ACC112 (cell line): ENCODE measurements around the gene OSBPL2.

ENCODE experiments used
- H2AFZ ChIP-seq: fragments of 200-600 bp; sonication (generic); one replicate; pipeline ENCODE4 v1.6.0; 2017; ENCODE audit warnings: antibody characterized with exemption, low read length; ENCODE audit not compliant: unreplicated experiment
- H3K27ac ChIP-seq: fragments of 200-600 bp; sonication (generic); 2 replicates; pipeline ENCODE4 v1.5.1; 2014; ENCODE audit warnings: low read depth, mild to moderate bottlenecking, antibody characterized with exemption, low read length, moderate library complexity
- H3K27me3 ChIP-seq: fragments of 200-600 bp; sonication (generic); 2 replicates; pipeline ENCODE4 v1.6.1; 2014; ENCODE audit warnings: mild to moderate bottlenecking, antibody characterized with exemption, low read length, moderate library complexity, mixed read lengths; ENCODE audit not compliant: insufficient read depth
- H3K36me3 ChIP-seq: fragments of 200-600 bp; sonication (generic); 2 replicates; pipeline ENCODE4 v1.6.1; 2016; ENCODE audit warnings: mild to moderate bottlenecking, antibody characterized with exemption, low read length, moderate library complexity, mixed read lengths; ENCODE audit not compliant: insufficient read depth
- H3K4me1 ChIP-seq: fragments of 200-600 bp; sonication (generic); one replicate; pipeline ENCODE4 v1.6.1; 2016; ENCODE audit warnings: low read length, mixed read lengths; ENCODE audit not compliant: insufficient read depth, unreplicated experiment, control insufficient read depth
- H3K4me3 ChIP-seq: fragments of 200-600 bp; sonication (generic); 2 replicates; pipeline ENCODE4 v1.5.1; 2014; ENCODE audit warnings: mild to moderate bottlenecking, low read depth, low read length
- H3K79me2 ChIP-seq: fragments of 200-600 bp; sonication (generic); one replicate; pipeline ENCODE4 v1.6.0; 2016; ENCODE audit warnings: low read length; ENCODE audit not compliant: control insufficient read depth, unreplicated experiment, insufficient read depth

The OSBPL2 gene

DNA sequence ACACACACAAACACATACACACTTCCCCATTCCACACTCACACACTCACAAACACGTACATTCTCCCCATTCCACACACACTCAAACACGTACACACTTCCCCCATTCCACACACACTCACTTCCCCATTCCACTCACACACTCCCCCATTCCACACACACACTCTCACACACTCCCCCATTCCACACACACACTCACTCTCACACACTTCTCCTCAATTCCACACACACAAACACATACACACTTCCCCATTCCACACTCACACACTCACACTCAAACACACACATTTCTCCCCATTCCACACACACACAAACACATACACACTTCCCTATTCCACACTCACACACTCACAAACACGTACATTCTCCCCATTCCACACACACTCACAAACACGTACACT lies 8.7 kb upstream of the OSBPL2 start:
- Histone ChIP-seq H3K79me2 (no peaks in the 10 kb centered on the region), H2AFZ (no peak overlapping the region), H3K4me1 (no peaks in the 10 kb centered on the region), H3K27me3 (peaks cover 29% of the 10 kb centered on the region), H3K27ac (no peak overlapping the region), H3K36me3 (no peaks in the 10 kb centered on the region), H3K4me3 (no peak overlapping the region)

DNA sequence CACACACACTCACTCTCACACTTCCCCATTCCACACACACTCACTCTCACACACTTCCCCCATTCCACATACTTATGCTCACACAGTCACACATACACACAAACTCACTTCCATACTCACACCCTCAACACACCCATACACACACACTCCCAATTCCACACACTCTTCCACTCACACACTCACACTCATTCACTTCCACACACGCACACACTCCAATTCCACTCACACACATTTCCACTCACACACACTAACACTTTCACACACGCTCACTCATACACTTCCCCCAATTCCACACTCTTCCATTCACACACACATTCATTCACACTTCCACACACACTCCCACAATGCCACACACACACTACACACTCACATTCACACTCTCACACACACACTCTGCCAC lies 8.0 kb upstream of the OSBPL2 start:
- no peak overlapping the region for H2AFZ ChIP-seq
- H3K79me2 ChIP-seq = no peaks in the 10 kb centered on the region

DNA sequence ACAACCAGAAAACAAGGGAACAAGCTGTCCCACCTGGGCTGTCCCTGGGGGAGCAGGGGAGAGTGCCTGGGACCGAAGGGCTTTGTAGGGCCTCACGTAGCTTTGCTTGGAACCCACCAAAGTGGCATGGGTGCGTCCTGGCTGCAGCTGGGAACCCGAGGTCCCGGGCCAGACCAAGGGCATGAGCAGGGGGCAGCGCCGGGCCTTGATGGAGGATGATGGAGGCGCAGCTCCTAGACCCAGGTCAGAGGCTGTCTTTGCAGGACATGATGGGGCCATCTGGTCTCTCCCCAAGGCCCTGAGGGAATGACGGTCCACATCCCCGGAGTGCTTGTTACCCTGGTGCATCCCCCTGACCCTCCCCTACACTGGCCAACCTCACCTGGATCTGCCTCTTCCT lies 7.6 kb upstream of the OSBPL2 start:
- H3K4me3 ChIP-seq = no peak overlapping the region

More for the DNA sequence above, 8.0 kb upstream of the OSBPL2 start:
- no peak overlapping the region for H3K4me3 ChIP-seq
- no peak overlapping the region for H3K27ac ChIP-seq
- no peaks in the 10 kb centered on the region for H3K4me1 ChIP-seq
- no peaks in the 10 kb centered on the region for H3K36me3 ChIP-seq
- peaks cover 23% of the 10 kb centered on the region for H3K27me3 ChIP-seq

DNA sequence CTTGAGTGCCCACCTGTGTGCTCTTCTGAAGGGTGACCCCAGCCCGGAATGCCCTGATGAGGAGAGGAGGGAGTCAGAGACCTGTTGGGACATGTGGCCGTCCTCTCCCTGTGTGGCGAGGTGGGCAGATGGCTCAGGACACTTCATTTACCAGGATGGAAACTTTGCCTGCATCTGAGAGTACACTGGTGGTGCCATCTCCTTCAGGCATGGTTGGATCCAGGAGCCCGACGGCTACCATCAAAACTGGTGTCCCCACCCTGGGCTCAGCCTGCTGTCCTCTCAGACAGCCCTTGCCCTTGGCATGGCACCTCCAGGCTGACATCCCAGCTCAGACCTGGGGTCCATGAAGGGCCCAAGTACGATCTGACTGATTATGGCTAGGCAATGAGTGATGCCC lies 7.0 kb upstream of the OSBPL2 start:
- H3K36me3 ChIP-seq = no peaks in the 10 kb centered on the region
- no peak overlapping the region for H3K4me3 ChIP-seq
- H2AFZ ChIP-seq = no peak overlapping the region
- H3K27ac ChIP-seq = no peak overlapping the region
- peaks cover 14% of the 10 kb centered on the region for H3K27me3 ChIP-seq
- H3K4me1 ChIP-seq = no peaks in the 10 kb centered on the region
- H3K79me2 ChIP-seq = no peaks in the 10 kb centered on the region

More for the DNA sequence above, 7.6 kb upstream of the OSBPL2 start:
- Histone ChIP-seq H3K79me2 (no peaks in the 10 kb centered on the region), H3K36me3 (no peaks in the 10 kb centered on the region), H2AFZ (no peak overlapping the region), H3K27ac (no peak overlapping the region), H3K4me1 (no peaks in the 10 kb centered on the region), H3K27me3 (peaks cover 19% of the 10 kb centered on the region)

DNA sequence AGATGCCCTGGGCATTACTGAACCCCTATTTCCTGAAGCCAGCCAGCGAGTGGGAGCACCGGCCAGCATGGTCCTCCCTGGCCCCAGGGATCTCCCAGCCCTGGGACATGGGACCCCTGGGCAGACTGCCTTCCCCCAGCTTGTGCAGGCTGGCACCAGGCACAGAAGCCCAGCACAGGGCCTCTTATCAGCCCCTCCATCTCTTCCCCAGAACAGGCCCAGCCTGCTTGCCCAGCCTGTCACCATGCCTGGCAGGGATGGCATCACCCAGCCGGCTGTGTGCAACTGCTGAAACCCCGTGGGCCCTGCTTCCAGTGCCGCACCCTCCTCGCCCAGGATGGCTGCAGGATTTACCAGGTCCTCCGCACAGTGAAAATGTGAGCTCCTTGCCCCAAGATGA lies 6.1 kb upstream of the OSBPL2 start:
- no peak overlapping the region for H2AFZ ChIP-seq
- peaks cover 5% of the 10 kb centered on the region for H3K27me3 ChIP-seq
- no peak overlapping the region for H3K27ac ChIP-seq

DNA sequence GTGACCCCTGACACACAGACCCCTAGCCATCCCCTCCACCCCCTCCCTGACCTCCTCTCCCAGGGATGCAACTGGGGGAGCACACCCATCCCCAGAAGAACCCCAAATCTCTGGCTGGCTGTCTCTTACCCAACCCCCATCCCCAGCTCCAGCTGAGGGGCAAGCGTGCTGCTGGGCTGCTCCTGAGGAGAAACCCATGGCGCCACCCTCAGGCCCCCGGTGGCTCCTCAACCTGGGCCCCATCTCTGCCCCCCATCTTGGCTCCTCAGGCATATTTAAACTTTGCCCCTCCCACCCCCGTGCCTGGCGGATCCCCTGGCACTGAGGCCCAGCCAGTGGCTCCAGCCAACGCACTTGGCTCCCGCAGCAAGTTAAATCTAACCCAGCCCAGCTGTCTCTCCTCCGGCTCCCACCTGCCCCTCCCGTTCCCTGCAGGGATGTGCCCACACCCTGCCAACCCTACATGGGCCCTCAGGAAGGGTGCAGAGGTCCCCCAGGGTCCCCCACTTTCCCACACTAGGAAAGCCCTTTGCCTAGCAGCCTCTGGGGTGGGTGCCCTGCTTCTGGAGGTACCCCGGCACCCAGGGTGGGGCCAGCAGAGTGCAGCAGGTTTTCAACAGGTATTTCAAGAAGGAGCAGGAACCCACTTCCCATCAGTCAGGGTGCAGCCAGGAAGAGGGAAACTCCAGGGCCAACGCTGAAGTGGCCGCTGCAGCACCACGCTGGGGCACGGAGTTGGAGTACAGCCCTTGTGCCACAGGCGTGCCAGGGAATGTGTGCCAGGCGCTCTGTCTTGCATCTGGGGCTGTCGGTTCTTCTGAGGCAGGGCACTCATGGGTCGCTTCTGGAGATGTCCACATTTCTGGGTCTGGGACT lies 5.3 kb upstream of the OSBPL2 start:
- H3K79me2 ChIP-seq = no peaks in the 10 kb centered on the region
- no peak overlapping the region for H2AFZ ChIP-seq
- H3K4me1 ChIP-seq = peaks cover 4% of the 10 kb centered on the region
- no peaks in the 10 kb centered on the region for H3K27me3 ChIP-seq
- no peaks in the 10 kb centered on the region for H3K36me3 ChIP-seq
- no peak overlapping the region for H3K4me3 ChIP-seq
- H3K27ac ChIP-seq = no peak overlapping the region

More for the DNA sequence above, 6.1 kb upstream of the OSBPL2 start:
- H3K4me3 ChIP-seq = no peak overlapping the region
- no peaks in the 10 kb centered on the region for H3K36me3 ChIP-seq
- H3K4me1 ChIP-seq = no peaks in the 10 kb centered on the region
- no peaks in the 10 kb centered on the region for H3K79me2 ChIP-seq

DNA sequence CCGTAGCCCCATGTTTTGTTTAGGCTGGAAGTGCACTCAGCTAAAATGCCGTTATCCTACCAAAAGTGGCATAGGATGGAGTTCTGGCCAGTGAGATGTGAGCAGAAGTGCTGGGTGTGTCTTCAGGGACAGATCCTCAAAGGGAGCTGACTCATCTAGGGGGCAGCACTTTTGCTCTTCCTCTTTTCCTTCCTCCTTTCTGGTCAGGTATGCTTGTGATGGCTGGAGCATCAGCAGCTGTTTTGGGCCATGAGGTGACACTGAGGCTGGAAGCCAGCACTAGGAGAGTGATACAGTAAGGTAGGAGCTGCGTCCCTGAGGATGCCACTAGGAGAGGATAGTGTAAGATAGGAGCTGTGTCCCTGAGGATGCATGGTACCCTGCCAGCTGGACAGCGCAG lies 4.6 kb upstream of the OSBPL2 start:
- Histone ChIP-seq H3K79me2 (peaks cover under 1% of the 10 kb centered on the region), H3K36me3 (no peaks in the 10 kb centered on the region), H3K4me3 (no peak overlapping the region), H3K27ac (no peak overlapping the region), H2AFZ (no peak overlapping the region), H3K4me1 (peaks cover 4% of the 10 kb centered on the region), H3K27me3 (no peaks in the 10 kb centered on the region)

DNA sequence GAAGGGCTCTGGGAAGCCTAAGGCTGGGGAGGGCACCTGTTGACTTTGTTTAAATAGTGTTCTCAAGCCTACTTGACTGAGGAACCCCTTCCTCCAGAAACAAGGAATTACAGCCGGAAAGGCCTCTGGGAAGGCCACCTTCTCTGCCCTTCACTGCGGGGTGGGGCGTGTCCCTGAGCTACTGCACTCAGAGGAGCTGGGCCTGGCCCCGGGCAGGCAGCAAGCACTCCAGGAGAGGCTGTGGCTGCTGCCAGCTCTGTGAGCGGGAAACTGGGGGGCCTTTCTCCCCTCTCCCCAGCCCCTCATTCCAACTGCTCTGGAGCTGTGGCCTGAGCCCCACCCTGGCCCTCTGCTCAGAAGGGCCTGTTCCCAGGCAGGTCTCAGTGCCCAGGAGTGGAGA lies 4.0 kb upstream of the OSBPL2 start:
- Histone ChIP-seq H2AFZ (no peak overlapping the region), H3K27me3 (no peaks in the 10 kb centered on the region), H3K36me3 (no peaks in the 10 kb centered on the region), H3K27ac (no peak overlapping the region), H3K4me1 (peaks cover 4% of the 10 kb centered on the region), H3K79me2 (peaks cover 7% of the 10 kb centered on the region), H3K4me3 (no peak overlapping the region)

DNA sequence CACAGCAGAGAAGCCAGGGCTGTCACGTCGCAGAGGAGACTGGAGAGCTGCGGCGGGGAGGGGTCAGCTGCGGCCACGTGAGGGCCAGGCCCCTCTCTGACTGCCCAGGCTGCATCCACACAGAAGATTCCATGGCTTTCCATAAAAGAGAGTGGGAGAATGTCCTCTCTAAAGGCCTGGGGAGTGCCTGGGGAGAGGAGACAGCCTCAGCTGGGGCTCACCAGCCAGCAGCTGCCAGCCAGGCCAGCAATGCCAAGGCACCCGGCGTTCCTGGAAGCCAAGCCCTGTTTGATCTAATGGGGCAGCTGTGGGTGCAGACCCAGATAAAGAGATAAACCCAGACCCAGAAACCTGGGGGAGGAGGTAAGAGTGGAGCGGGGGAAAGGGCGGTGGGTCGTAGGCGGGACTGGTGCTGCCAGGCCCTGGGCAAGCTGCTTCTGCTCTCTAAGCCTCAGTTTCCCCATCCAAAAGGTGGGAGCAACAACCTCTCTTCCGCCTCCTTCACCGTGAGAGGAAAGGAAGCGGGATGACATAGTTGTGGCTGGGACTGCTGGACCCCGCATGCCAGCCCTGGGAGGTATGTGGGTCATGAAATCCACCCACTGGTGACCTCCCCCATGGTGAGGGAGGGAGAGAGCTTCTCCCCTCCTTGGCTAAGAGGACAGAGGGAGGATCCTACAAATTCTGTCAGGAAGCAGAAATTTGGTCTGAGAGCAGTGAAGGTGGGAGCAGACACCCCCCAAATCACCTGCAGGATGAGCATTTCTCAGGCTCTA lies 3.1 kb upstream of the OSBPL2 start:
- Histone ChIP-seq H3K79me2 (peaks cover 16% of the 10 kb centered on the region), H3K27me3 (no peaks in the 10 kb centered on the region), H2AFZ (no peak overlapping the region), H3K27ac (no peak overlapping the region), H3K4me1 (peaks cover 4% of the 10 kb centered on the region), H3K4me3 (no peak overlapping the region), H3K36me3 (no peaks in the 10 kb centered on the region)

DNA sequence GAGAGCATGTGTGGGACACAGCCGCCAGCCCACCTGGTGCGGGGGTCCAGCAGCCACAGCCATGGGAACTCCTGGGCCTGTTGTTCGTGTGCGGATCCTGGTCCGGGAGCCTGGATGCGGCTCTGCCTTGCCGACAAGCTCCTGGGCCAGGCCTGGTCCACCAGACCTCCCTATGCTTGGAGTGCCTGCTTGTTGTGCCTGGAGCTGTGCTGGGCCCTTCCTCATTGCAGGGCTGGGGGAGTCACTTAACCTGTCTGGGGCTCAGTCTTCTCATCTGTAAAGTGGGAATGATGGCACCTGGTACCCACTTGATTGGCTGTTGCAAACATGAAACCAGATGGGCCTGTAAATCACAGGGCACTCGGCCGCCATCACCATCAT lies 2.6 kb upstream of the OSBPL2 start:
- no peak overlapping the region for H3K27ac ChIP-seq
- no peak overlapping the region for H3K4me3 ChIP-seq
- no peaks in the 10 kb centered on the region for H3K27me3 ChIP-seq
- no peak overlapping the region for H2AFZ ChIP-seq
- H3K4me1 ChIP-seq = peaks cover 4% of the 10 kb centered on the region
- H3K36me3 ChIP-seq = no peaks in the 10 kb centered on the region
- H3K79me2 ChIP-seq = peaks cover 20% of the 10 kb centered on the region

DNA sequence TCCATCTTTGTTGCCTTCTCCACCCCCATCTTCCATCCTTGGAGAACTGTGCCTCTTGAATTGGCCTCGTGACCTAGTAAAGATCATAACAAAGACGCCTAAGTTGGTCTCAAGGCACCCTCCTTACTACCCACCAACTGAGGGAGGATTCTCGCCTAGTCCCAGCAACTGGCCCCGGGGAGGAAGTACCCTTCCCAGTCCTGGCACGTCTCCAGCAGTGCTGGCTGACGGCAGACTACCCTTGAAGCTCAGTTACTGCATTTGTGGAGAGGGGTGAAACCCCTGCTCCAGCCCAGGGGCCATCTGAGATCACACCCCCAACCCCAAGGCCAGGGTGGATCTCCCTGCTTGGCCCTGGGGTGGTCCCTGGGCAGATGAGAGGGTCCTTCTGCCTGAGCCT lies 2.1 kb upstream of the OSBPL2 start:
- Histone ChIP-seq H3K79me2 (peaks cover 24% of the 10 kb centered on the region), H3K4me1 (peaks cover 4% of the 10 kb centered on the region), H3K27ac (no peak overlapping the region), H3K4me3 (no peak overlapping the region), H2AFZ (no peak overlapping the region), H3K36me3 (no peaks in the 10 kb centered on the region), H3K27me3 (no peaks in the 10 kb centered on the region)
